SU-DHL-6 (cell line): ENCODE results near the gene CTCFL.

Experiments
- CTCF ChIP-seq: fragments of 200-600 bp; sonication (generic); IDR thresholded peaks from one replicate; pipeline ENCODE4 v1.5.1; 2017; ENCODE audit warnings: antibody characterized with exemption, mild to moderate bottlenecking, low read length, moderate library complexity; ENCODE audit not compliant: insufficient read depth, poor library complexity, severe bottlenecking
- EZH2phosphoT487 ChIP-seq: fragments of 200-600 bp; sonication (generic), shearing (Covaris generic); conservative IDR thresholded peaks from 2 replicates; pipeline ENCODE4 v1.6.1; 2018; ENCODE audit warnings: mild to moderate bottlenecking, antibody characterized with exemption, low read length, moderate library complexity, mixed read lengths

- TF ChIP-seq CTCF (no peak), EZH2phosphoT487 (no peak)
Observed at GRCh38 chr20:57475388-57476083, 49.4 kb downstream of the CTCFL start.
